ES-I3 (cell line): ENCODE measurements around the gene CEBPA.

ENCODE experiments used
- H3K36me3 ChIP-seq: 2 replicates; pipeline ENCODE4 v1.6.1; 2013; ENCODE audit warnings: mild to moderate bottlenecking, low read length, control low read depth, moderate library complexity; ENCODE audit not compliant: insufficient read depth
- H3K4me1 ChIP-seq: 2 replicates; pipeline ENCODE4 v1.6.1; 2013; ENCODE audit warnings: mild to moderate bottlenecking, control low read depth, low read length; ENCODE audit not compliant: insufficient read depth
- H3K9ac ChIP-seq: 2 replicates; pipeline ENCODE4 v1.6.1; 2013; ENCODE audit warnings: low read depth, mild to moderate bottlenecking, low read length, moderate library complexity
- H3K9me3 ChIP-seq: 2 replicates; pipeline ENCODE4 v1.6.1; 2013; ENCODE audit warnings: mild to moderate bottlenecking, low read length, moderate library complexity; ENCODE audit not compliant: control insufficient read depth, insufficient read depth

Gene CEBPA

DNA sequence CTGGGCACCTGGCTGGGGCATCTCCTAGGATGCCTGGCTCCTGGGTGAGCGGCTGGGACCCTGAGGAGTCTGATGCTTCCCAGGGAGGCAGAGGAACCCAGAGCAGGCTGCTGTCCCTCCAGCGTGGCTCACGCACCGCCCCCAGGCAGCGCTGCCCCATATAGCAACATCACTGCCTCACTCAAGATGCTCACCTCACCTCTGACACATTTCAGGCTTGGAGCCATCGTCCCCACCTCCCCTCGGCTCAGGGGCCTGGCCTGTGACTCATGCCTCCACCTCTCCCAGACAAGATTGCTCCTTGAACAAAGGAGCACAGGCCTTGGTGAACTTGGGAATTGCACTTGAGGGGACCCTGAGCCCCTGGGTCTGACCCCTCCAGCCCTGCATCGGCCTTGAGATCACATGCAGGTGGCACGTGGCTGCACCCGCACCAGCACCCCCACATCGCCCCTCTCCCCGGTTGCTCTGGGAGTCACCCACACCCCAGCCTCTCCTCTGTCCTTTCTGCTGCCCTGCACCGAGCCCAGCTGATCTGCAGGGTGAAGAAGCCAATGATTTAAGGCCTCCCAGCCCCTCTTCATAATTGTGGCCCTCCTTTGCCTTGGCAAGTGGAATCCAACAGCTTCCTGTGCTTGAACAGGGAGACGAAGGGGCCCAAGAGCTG, 11.2 kb downstream of the CEBPA start:
- peaks cover 21% of the 10 kb centered on the region for H3K4me1 ChIP-seq
- H3K9me3 ChIP-seq = peaks cover 4% of the 10 kb centered on the region; the same call in 1 of the 2 replicates
- no peak overlapping the region for H3K9ac ChIP-seq
- no peaks in the 10 kb centered on the region for H3K36me3 ChIP-seq

DNA sequence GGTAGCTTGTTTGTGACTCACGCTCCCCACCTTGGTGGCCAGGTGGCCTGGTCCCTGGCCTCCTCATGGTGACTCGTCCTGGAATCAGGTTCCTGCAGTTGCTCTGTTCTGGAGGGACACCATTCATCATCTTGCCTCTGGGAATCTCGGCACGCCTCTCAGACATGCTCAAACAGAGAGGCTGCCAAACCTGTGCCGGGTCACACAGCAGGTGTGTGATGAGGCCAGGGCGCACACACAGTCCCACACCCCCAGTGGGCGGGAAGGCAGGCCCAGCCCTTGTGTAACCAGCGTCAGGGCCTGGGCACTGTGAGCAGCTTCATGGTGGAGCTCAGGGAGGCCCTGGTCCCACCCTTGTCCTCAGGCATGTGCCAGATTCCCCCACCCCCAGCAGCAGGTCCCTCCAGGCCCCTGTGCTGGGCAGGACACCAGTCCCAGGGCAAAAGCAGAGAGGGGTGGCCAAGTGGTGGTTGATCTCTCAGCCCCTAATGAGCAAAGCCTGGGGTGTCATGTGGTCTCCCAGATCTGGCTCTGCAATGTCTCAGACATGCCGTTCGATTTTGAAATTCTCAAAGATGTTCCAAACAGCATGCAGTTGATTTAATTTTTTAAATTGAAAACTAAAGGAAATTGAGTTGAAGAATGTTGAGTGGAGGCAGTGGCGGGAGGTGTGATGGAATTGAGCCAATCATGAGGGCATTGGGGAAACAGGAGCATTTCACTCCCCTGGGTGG, 12.1 kb downstream of the CEBPA start:
- peaks cover 4% of the 10 kb centered on the region; the same call in 1 of the 2 replicates for H3K9me3 ChIP-seq
- H3K36me3 ChIP-seq = no peaks in the 10 kb centered on the region
- peaks cover 21% of the 10 kb centered on the region for H3K4me1 ChIP-seq
- H3K9ac ChIP-seq = no peak overlapping the region

DNA sequence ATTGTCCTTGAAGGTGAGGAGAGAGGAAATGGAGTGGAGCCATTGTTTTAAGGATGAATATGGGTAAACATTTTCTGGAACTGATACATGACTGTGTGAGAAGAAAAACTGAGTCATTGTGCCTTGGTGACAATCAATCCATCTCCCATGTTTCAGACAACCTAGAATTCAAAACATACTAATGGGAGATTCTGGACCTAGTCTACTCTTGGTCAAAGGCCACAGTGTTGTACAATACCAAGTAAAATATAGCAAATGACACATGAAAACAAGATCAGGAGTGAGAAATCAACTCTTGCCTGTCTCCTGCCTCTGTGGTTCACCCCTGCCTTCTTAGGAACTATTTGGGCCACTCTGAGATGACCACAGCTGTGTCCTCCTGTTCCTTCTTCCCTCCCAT, 13.1 kb downstream of the CEBPA start:
- peaks cover 4% of the 10 kb centered on the region; the same call in 1 of the 2 replicates for H3K9me3 ChIP-seq
- no peak overlapping the region for H3K9ac ChIP-seq
- H3K36me3 ChIP-seq = no peaks in the 10 kb centered on the region
- peaks cover 21% of the 10 kb centered on the region for H3K4me1 ChIP-seq

DNA sequence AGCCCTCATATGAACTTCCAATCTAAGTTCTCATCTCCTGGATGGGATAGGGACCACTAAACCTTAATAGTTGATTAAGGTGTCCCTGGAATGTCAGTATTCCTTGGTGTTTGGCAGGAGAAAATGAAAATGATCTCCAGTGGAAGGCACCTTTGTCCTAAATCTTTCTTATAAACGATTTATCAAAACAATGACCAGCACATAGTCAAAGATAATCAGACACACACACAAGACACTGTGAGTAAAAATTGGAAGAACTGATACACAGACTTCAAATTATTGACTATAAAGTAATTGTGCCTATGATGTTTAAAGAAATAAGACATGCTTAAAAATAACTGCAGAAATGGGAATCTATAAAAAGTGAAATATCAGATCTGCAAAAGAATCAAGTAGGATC, 13.7 kb downstream of the CEBPA start:
- H3K9ac ChIP-seq = no peak overlapping the region
- peaks cover 18% of the 10 kb centered on the region for H3K4me1 ChIP-seq
- H3K9me3 ChIP-seq = peaks cover 4% of the 10 kb centered on the region; the same call in 1 of the 2 replicates
- no peaks in the 10 kb centered on the region for H3K36me3 ChIP-seq

DNA sequence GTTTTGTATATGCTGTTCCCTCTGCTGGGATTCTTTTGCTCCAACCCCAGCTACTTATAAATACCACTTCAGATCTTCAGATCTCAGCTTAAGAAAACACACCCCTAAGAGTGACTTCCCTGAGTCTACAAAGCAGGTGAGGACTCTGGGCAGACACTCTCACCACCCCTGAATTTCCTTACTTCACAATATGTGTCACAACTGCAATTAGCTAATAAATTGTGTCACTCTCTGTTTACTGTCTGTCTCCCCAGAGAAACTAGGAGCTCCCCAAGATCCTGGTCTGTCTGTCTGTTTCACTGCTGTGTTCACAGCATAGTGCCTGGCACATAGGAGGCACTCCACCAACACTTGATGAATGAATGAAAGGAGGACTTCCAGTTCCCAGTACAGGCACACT, 14.4 kb downstream of the CEBPA start:
- peaks cover 12% of the 10 kb centered on the region for H3K4me1 ChIP-seq
- H3K36me3 ChIP-seq = no peaks in the 10 kb centered on the region
- H3K9ac ChIP-seq = no peak overlapping the region
- H3K9me3 ChIP-seq = peaks cover 4% of the 10 kb centered on the region; the same call in 1 of the 2 replicates

DNA sequence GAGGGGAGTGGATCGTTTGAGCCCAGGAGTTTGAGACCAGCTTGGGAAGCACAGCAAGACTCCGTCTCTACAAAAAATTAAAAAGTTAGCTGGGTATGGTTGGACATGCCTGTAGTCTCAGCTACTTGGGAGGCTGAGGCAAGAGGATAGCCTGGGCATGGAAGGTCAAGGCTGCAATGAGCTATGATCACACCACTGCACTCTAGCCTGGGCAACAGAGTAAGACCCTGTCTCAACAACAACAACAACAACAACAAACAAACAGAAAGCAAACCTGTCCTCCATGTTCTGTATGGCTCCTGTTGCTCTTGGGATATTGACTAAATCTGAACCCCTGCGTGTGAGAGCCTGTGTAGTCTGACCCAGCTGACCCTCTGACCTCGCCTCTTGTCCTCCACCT, 14.9 kb downstream of the CEBPA start:
- H3K4me1 ChIP-seq = peaks cover 10% of the 10 kb centered on the region; the same call in 1 of the 2 replicates
- no peak overlapping the region for H3K9ac ChIP-seq
- no peaks in the 10 kb centered on the region for H3K36me3 ChIP-seq
- H3K9me3 ChIP-seq = peaks cover 4% of the 10 kb centered on the region; the same call in 1 of the 2 replicates

DNA sequence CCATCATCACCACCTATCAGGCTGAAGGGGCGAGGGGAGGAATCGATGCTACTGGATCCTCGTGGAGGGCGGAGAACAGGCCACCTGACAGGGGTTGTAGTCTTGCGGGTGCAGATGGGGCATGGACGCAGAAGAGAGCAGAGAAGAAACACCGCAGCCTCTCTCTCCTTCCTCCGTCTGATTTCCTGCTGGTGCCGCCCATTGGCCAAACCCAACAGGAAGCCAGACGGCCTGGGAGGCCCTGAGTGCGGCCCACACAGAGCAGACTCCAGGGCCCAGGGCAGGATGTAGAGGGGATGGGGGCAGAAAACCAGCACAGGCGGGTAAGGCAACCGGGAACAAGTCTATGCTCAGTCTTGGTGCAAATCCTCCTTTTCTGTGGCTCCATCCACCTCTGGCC, 15.4 kb downstream of the CEBPA start:
- Histone ChIP-seq H3K9me3 (peaks cover 4% of the 10 kb centered on the region; the same call in 1 of the 2 replicates), H3K4me1 (peaks cover 10% of the 10 kb centered on the region; the same call in 1 of the 2 replicates), H3K36me3 (no peaks in the 10 kb centered on the region), H3K9ac (no peak overlapping the region)

DNA sequence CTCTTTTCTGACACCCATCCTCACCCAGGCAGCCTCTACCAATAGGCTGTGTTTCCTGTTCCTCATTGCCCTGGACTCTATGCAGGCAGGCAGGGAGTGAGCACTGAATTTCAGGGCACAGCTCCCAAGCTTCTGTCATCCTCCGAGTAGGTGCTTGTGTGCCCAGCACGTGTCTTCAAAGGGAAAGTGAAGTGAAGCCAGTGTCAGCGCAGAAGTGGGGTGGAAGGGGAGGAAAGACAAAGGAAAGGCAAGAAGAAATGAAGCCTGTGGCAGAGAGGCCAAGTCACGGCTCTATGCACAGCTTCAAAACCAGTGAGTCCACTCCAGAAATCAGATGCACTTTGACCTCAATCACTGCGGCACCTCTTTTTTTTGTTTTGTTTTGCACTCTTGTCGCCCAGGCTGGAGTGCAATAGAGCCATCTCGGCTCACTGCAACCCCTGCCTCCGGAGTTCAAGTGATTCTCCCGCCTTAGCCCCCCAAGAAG, 16.9 kb downstream of the CEBPA start:
- Histone ChIP-seq H3K4me1 (no peaks in the 10 kb centered on the region; the same call in 1 of the 2 replicates), H3K9ac (no peak overlapping the region), H3K9me3 (peaks cover 4% of the 10 kb centered on the region; the same call in 1 of the 2 replicates), H3K36me3 (no peaks in the 10 kb centered on the region)

DNA sequence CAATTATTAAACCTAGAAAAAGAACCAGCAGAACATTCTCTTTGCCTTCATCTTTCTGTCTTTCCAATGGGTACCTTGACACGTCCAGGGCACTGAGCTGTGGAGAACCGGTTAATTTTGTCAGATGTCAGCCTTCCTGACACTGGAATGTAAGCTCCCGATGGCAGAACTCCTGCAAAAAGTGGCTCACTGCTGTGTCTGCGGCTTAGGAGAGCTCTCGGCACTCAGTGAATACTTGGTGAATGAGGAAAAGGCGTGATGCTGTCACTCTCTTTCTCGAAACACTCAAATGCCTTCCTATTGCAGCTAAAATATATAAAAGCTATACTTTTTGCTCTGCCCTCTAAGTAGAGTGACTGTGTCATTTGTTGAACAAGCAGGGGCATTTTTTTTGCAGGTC, 17.6 kb downstream of the CEBPA start:
- Histone ChIP-seq H3K4me1 (no peaks in the 10 kb centered on the region; the same call in 1 of the 2 replicates), H3K9me3 (peaks cover 4% of the 10 kb centered on the region; the same call in 1 of the 2 replicates), H3K36me3 (no peaks in the 10 kb centered on the region), H3K9ac (no peak overlapping the region)

DNA sequence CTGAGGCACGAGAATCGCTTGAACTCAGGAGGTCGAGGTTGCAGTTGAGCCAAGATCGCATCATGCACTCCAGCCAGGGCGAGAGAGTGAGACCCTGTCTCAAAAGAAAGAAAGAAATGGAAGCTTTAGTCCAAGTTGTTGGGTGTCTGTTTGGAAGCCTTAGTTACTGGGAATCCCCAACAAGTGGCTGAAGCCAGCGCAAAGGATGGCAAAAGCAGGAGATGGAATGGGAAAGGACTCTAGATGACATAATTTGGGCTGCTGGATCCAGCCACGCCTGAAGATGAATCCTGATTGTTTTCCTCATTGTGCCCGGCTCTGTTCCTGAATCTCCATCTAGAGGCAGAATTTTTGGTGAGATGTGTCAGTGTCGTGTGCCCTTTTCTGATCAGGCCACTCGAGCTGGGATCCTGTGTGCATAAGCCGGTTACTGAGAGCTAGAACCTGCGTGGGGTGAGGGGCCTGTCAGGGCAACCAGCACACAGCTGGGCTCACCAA, 18.1 kb downstream of the CEBPA start:
- Histone ChIP-seq H3K9me3 (peaks cover 4% of the 10 kb centered on the region; the same call in 1 of the 2 replicates), H3K9ac (no peak overlapping the region), H3K4me1 (no peaks in the 10 kb centered on the region; the same call in 1 of the 2 replicates), H3K36me3 (no peaks in the 10 kb centered on the region)

DNA sequence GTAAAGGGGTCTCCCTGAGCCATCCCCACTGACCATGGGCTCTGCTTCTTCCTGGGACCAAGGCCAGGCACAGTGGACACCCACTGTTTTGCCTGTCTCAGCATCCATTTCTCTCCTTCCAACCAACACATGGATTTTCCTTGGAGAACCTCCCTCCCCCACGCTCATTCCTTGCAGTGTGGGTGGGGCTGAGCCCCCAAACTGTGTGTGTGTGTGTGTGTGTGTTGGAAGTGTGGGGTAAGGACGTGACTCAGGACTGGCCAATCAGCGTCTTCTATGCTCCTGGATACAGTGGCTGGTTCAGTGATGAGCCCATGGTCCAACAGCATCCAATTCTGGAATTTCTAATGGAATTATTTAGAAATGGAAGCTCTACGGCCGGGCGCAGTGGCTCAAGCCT, 18.7 kb downstream of the CEBPA start:
- Histone ChIP-seq H3K4me1 (no peaks in the 10 kb centered on the region; the same call in 1 of the 2 replicates), H3K36me3 (no peaks in the 10 kb centered on the region), H3K9ac (no peak overlapping the region), H3K9me3 (peaks cover 3% of the 10 kb centered on the region; the same call in 1 of the 2 replicates)

DNA sequence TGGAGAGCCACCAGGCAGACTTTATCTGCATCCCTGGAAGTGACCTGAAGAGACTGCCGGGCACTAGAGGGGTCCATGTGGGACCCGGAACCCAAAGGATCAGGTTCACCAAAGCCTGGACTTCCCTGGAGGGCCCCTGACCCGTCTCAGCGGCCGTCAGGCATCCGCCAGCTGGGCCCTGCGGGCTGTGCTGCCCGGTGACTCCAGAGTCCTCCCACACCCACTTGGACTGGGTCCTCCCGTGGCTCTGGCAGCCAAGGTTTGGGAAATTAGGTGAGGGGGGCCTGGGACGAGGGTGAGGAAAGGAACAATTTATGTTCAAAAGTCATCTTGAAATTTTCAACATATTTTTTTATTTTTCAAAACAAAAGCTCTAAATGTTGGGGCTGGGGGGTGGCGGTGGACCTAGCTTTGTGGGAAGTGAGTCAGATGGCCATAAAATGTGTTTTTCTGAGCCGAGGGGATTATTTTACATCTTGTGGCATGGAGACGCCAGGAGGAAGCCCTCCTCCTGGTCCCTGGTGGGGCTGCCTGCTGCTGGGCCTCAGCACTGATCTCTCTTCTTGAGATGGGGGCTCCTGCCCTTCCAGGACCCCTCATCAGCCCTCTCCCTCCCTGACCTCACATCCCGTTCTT, 20.2 kb downstream of the CEBPA start:
- Histone ChIP-seq H3K9me3 (no peaks in the 10 kb centered on the region), H3K9ac (no peak overlapping the region), H3K4me1 (no peaks in the 10 kb centered on the region; the same call in 1 of the 2 replicates), H3K36me3 (no peaks in the 10 kb centered on the region)

DNA sequence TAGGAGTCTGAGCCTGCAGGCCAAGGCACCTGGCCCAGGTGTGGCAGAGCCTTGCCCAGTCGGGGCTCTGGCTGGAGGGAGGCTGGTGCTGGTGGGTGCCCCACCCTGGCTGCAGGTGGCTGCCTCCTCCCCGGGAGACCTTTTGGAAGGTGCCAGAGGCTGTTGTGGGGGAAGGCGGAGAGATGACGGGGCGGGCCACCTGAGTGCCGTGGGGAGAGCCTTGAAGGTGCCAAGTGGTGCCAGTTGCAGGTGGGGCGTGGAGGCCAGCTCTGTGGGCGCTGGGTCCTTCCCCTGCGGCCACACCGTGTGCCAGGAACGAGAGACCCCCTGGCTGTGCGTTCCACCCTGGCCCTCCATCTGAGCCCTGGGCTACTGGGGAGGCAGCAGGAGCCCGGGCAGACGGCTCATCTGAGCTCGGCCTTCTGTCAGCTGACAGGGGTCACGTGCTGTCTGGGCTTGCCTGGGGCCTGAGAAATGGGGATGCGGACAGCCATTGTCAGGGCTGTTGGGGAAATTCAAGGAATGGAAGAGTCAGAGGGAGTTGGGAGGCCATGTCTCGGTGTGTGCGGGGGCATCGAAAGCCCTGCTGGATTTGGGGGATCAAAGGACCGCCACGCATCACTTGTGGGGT, 20.9 kb downstream of the CEBPA start:
- Histone ChIP-seq H3K9me3 (no peaks in the 10 kb centered on the region), H3K9ac (no peak overlapping the region), H3K36me3 (no peaks in the 10 kb centered on the region), H3K4me1 (no peaks in the 10 kb centered on the region; the same call in 1 of the 2 replicates)
